ENCODE data around the gene SHC4.

GRCh38 chr15:48996276-48996675 lies 32.6 kb upstream of the SHC4 start:
- TF ChIP-seq CTCF (IDR thresholded peaks at IDR 0.05; ENCODE audit: insufficient read depth, low read length, poor library complexity, severe bottlenecking): no peak
- TF ChIP-seq EZH2phosphoT487 (conservative IDR thresholded peaks at IDR 0.05; ENCODE audit: low read length): no peak

Data from SU-DHL-6 (cell line).